ENCODE measurements around the gene LAMA3. TPM values are rescaled to one million over a fixed set of nuclear protein-coding genes. Genes with fewer than 3 reads are reported as not detected.

Gene LAMA3
- polyA plus RNA-seq, 1 donor, result 48.8 TPM

- Histone ChIP-seq H3K27me3 (ENCODE audit: control insufficient read depth, insufficient read depth, low read length) (no peaks in the 10 kb centered on the region), H3K9me3 (ENCODE audit: control insufficient read depth, low read depth, low read length) (no peaks in the 10 kb centered on the region), H3K36me3 (ENCODE audit: control insufficient read depth, insufficient read depth, low read length) (no peaks in the 10 kb centered on the region), H3K27ac (ENCODE audit: low read length) (no peak overlapping the region), H3K4me1 (ENCODE audit: control insufficient read depth, insufficient read depth, low read length) (no peaks in the 10 kb centered on the region), H3K4me3 (ENCODE audit: low read length) (no peak overlapping the region)
- WGBS (ENCODE audit: insufficient coverage, low lambda C conversion rate), result 36% methylated on average over 2 of the region's 4 CpGs
- peak in 1 of 2 donors; percentile 9 for DNase-seq
Observed at GRCh38 chr18:23812546-23813440, 123.5 kb downstream of the LAMA3 start.

DNA sequence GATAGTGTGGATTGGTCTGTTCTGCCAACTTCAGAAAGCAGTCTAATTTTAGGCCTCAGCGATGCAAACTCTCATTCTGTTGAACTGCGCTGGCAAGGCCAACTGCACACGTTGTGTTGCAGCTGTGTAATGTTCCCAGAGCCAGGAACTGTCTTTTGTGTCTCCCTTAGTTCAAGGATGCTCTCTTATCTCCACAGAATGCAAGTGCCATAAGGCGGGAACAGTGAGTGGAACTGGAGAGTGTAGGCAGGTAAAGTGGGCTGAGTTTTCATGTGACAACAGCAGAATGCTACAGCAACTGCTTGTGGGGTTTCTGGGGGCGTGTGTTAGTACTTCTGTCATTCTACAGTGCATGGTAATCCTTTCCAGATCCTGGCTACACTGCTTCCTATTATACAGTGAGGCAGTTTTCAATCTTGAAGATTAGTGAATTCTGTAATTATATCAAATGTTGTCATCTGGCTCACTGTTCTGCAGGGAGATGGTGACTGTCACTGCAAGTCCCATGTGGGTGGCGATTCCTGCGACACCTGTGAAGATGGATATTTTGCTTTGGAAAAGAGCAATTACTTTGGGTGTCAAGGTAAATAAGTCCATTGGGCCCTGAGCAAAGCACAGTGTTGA, 125.8 kb downstream of the LAMA3 start:
- WGBS (ENCODE audit: insufficient coverage, low lambda C conversion rate), result 100% methylated on average over 2 of the region's 7 CpGs
- H3K9me3 ChIP-seq (ENCODE audit: control insufficient read depth, low read depth, low read length), result no peaks in the 10 kb centered on the region
- H3K4me3 ChIP-seq (ENCODE audit: low read length), result no peak overlapping the region
- H3K27me3 ChIP-seq (ENCODE audit: control insufficient read depth, insufficient read depth, low read length), result no peaks in the 10 kb centered on the region
- no peaks in the 10 kb centered on the region for H3K36me3 ChIP-seq (ENCODE audit: control insufficient read depth, insufficient read depth, low read length)
- no peak for DNase-seq
- no peaks in the 10 kb centered on the region for H3K4me1 ChIP-seq (ENCODE audit: control insufficient read depth, insufficient read depth, low read length)
- no peak overlapping the region for H3K27ac ChIP-seq (ENCODE audit: low read length)

GRCh38 chr18:23816021-23816420, 126.8 kb downstream of the LAMA3 start:
- no peaks in the 10 kb centered on the region for H3K27me3 ChIP-seq (ENCODE audit: control insufficient read depth, insufficient read depth, low read length)
- no peaks in the 10 kb centered on the region for H3K4me1 ChIP-seq (ENCODE audit: control insufficient read depth, insufficient read depth, low read length)
- no peak overlapping the region for H3K27ac ChIP-seq (ENCODE audit: low read length)
- DNase-seq, result no peak
- 100% methylated on average over 2 of the region's 6 CpGs for WGBS (ENCODE audit: insufficient coverage, low lambda C conversion rate)
- no peaks in the 10 kb centered on the region for H3K9me3 ChIP-seq (ENCODE audit: control insufficient read depth, low read depth, low read length)
- H3K36me3 ChIP-seq (ENCODE audit: control insufficient read depth, insufficient read depth, low read length), result no peaks in the 10 kb centered on the region
- no peak overlapping the region for H3K4me3 ChIP-seq (ENCODE audit: low read length)

- Histone ChIP-seq H3K4me1 (ENCODE audit: control insufficient read depth, insufficient read depth, low read length) (no peaks in the 10 kb centered on the region), H3K4me3 (ENCODE audit: low read length) (no peak overlapping the region), H3K9me3 (ENCODE audit: control insufficient read depth, low read depth, low read length) (no peaks in the 10 kb centered on the region), H3K27ac (ENCODE audit: low read length) (no peak overlapping the region), H3K27me3 (ENCODE audit: control insufficient read depth, insufficient read depth, low read length) (no peaks in the 10 kb centered on the region), H3K36me3 (ENCODE audit: control insufficient read depth, insufficient read depth, low read length) (no peaks in the 10 kb centered on the region)
- no peak for DNase-seq
- no CpG with 5 or more reads among the region's 4 CpGs for WGBS (ENCODE audit: insufficient coverage, low lambda C conversion rate)
Observed at GRCh38 chr18:23816740-23817139, 127.5 kb downstream of the LAMA3 start.

DNA sequence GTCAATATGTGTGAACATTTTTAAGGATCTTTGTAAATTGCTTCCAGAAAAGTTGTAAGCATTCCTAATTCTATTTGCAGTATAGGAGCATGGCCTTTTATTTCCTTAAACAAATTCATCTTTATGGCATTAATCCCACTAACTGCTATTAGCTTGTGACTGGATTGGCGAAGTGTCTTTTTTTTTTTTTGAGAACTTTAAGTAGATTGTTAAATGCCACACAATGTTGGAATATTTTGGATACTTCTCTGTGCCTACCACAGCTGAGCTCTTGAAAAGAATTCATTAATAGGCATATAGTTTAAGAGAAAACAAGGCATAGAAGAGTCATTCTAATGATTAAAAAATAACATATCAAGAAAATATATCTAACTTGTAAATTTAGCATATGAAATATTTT, 129.7 kb downstream of the LAMA3 start:
- no peak overlapping the region for H3K4me3 ChIP-seq (ENCODE audit: low read length)
- no peaks in the 10 kb centered on the region for H3K36me3 ChIP-seq (ENCODE audit: control insufficient read depth, insufficient read depth, low read length)
- no peaks in the 10 kb centered on the region for H3K9me3 ChIP-seq (ENCODE audit: control insufficient read depth, low read depth, low read length)
- DNase-seq, result no peak
- H3K4me1 ChIP-seq (ENCODE audit: control insufficient read depth, insufficient read depth, low read length), result no peaks in the 10 kb centered on the region
- H3K27ac ChIP-seq (ENCODE audit: low read length), result no peak overlapping the region
- H3K27me3 ChIP-seq (ENCODE audit: control insufficient read depth, insufficient read depth, low read length), result no peaks in the 10 kb centered on the region
- 67% methylated on average over 1 of the region's 1 CpG for WGBS (ENCODE audit: insufficient coverage, low lambda C conversion rate)

- H3K36me3 ChIP-seq (ENCODE audit: control insufficient read depth, insufficient read depth, low read length), result no peaks in the 10 kb centered on the region
- DNase-seq, result no peak
- H3K9me3 ChIP-seq (ENCODE audit: control insufficient read depth, low read depth, low read length), result no peaks in the 10 kb centered on the region
- H3K27me3 ChIP-seq (ENCODE audit: control insufficient read depth, insufficient read depth, low read length), result no peaks in the 10 kb centered on the region
- H3K4me1 ChIP-seq (ENCODE audit: control insufficient read depth, insufficient read depth, low read length), result peaks cover 2% of the 10 kb centered on the region
- H3K27ac ChIP-seq (ENCODE audit: low read length), result no peak overlapping the region
- no peak overlapping the region for H3K4me3 ChIP-seq (ENCODE audit: low read length)
- WGBS (ENCODE audit: insufficient coverage, low lambda C conversion rate), result 100% methylated on average over 1 of the region's 10 CpGs
Observed at GRCh38 chr18:23822590-23823385, 133.5 kb downstream of the LAMA3 start.

GRCh38 chr18:23824240-23824639, 135.0 kb downstream of the LAMA3 start:
- WGBS (ENCODE audit: insufficient coverage, low lambda C conversion rate), result 100% methylated on average over 1 of the region's 2 CpGs
- no peak for DNase-seq

DNA sequence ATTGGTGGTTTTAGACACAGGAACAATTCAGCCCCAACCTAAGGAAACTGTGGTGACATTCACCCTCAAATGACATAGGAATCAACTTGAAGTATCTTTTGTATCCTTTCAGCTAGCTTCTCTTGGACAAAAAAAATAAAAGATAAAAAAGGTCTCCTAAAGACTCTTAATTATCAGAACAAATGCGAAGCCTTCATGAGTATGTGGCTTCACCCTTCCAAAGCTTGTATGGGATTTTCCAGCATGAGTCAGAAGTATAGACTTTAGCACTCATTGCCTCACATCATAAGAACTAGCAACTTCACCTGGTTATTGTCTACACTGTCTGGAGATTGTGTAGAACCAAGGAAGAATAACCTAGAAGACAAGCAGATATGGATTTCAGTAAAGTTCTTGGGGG, 135.4 kb downstream of the LAMA3 start:
- H3K27ac ChIP-seq (ENCODE audit: low read length), result no peak overlapping the region
- H3K36me3 ChIP-seq (ENCODE audit: control insufficient read depth, insufficient read depth, low read length), result no peaks in the 10 kb centered on the region
- no CpG with 5 or more reads among the region's 1 CpG for WGBS (ENCODE audit: insufficient coverage, low lambda C conversion rate)
- H3K4me1 ChIP-seq (ENCODE audit: control insufficient read depth, insufficient read depth, low read length), result peaks cover 7% of the 10 kb centered on the region
- peak; percentile 32 to 53 for DNase-seq
- H3K27me3 ChIP-seq (ENCODE audit: control insufficient read depth, insufficient read depth, low read length), result no peaks in the 10 kb centered on the region
- no peak overlapping the region for H3K4me3 ChIP-seq (ENCODE audit: low read length)
- no peaks in the 10 kb centered on the region for H3K9me3 ChIP-seq (ENCODE audit: control insufficient read depth, low read depth, low read length)

More at GRCh38 chr18:23824240-23824639, 135.0 kb downstream of the LAMA3 start:
- H3K27ac ChIP-seq (ENCODE audit: low read length), result no peak overlapping the region
- no peak overlapping the region for H3K4me3 ChIP-seq (ENCODE audit: low read length)
- no peaks in the 10 kb centered on the region for H3K9me3 ChIP-seq (ENCODE audit: control insufficient read depth, low read depth, low read length)
- no peaks in the 10 kb centered on the region for H3K36me3 ChIP-seq (ENCODE audit: control insufficient read depth, insufficient read depth, low read length)
- H3K4me1 ChIP-seq (ENCODE audit: control insufficient read depth, insufficient read depth, low read length), result peaks cover 6% of the 10 kb centered on the region
- H3K27me3 ChIP-seq (ENCODE audit: control insufficient read depth, insufficient read depth, low read length), result no peaks in the 10 kb centered on the region

GRCh38 chr18:23825496-23825895, 136.2 kb downstream of the LAMA3 start:
- H3K36me3 ChIP-seq (ENCODE audit: control insufficient read depth, insufficient read depth, low read length), result no peaks in the 10 kb centered on the region
- no peaks in the 10 kb centered on the region for H3K27me3 ChIP-seq (ENCODE audit: control insufficient read depth, insufficient read depth, low read length)
- H3K9me3 ChIP-seq (ENCODE audit: control insufficient read depth, low read depth, low read length), result no peaks in the 10 kb centered on the region
- WGBS (ENCODE audit: insufficient coverage, low lambda C conversion rate), result no CpG with 5 or more reads among the region's 2 CpGs
- peaks cover 7% of the 10 kb centered on the region for H3K4me1 ChIP-seq (ENCODE audit: control insufficient read depth, insufficient read depth, low read length)
- no peak overlapping the region for H3K27ac ChIP-seq (ENCODE audit: low read length)
- no peak for DNase-seq
- no peak overlapping the region for H3K4me3 ChIP-seq (ENCODE audit: low read length)

DNA sequence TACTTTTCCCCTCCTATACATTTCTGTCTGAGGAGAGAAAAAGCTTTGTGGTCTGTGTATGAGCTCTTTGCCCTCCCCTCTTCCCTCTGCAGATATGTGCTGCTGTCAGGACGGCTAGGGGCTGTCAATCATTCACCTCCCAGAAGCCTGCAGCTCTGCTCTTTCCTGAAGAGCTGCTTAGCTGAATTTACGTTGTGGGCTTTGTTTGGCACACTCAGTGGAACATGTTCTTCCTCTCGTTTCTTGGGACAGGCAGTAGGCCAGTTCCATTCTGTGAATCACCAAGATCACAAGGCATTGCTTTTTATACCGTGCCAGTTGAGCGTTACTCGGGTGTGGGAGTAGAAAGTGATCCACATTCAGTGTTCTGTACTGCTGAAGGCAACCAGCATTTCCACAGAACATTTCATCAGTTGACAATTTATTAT, 136.7 kb downstream of the LAMA3 start:
- no CpG with 5 or more reads among the region's 6 CpGs for WGBS (ENCODE audit: insufficient coverage, low lambda C conversion rate)
- H3K27me3 ChIP-seq (ENCODE audit: control insufficient read depth, insufficient read depth, low read length), result no peaks in the 10 kb centered on the region
- peaks cover 7% of the 10 kb centered on the region for H3K4me1 ChIP-seq (ENCODE audit: control insufficient read depth, insufficient read depth, low read length)
- H3K9me3 ChIP-seq (ENCODE audit: control insufficient read depth, low read depth, low read length), result no peaks in the 10 kb centered on the region
- peak in 1 of 2 donors; percentile 45 for DNase-seq
- H3K36me3 ChIP-seq (ENCODE audit: control insufficient read depth, insufficient read depth, low read length), result no peaks in the 10 kb centered on the region
- no peak overlapping the region for H3K27ac ChIP-seq (ENCODE audit: low read length)
- H3K4me3 ChIP-seq (ENCODE audit: low read length), result no peak overlapping the region

All from large intestine (tissue), 3 donors.